ENCODE results near the gene LSM12. TPM values are rescaled to one million over a fixed set of nuclear protein-coding genes. Genes with fewer than 3 reads are reported as not detected.

The LSM12 gene
- total RNA-seq, 1 experiment from 2014 or later, result 128 TPM

DNA sequence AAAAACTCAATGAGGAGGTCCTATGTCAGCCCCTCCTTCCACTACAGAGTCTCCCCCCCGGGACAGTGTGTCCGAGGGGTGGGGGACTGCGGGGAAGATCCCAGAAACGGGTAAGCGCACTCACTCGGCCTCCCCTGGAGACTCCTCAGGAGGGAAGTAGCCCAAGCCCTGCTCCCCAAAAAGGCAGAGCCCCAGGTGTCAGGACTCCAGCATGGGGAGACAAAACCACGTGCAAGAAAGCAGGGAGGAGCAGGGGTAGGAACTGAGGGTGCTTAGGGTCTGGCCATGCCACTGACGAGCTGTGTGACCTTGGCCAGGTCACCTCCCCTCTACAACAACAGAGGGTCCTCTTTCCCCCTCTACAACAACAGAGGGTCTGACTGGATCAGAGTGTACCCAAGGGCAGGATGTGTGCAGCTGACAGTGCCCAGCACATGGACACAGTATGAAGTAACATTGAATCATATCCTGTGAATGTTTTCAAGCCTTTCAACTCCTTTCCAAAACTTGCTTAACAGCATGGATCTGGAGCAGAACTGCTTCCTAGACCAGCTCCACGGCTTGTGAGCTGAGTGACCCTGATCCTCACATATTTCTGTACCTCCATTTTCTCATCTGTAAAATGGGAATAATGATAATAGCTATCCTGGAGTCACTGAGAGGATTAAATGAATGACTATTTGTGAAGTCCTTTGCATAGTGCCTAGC is 64.2 kb downstream of the LSM12 start:
- TF ChIP-seq CTCF (conservative IDR thresholded peaks at IDR 0.05), result no peak
- H3K4me3 Mint-ChIP-seq, result no peak overlapping the region; a peak in 1 of 5 replicates
- Histone ChIP-seq H3K18ac (ENCODE audit: insufficient read length, low read depth, low read length) (no peak overlapping the region), H4K91ac (ENCODE audit: insufficient read length, low read depth, low read length) (no peak overlapping the region), H4K8ac (replicated peaks; ENCODE audit: insufficient read length, low read depth, low read length) (no peak overlapping the region), H3K23me2 (ENCODE audit: insufficient read length, low read depth, low read length, poor library complexity, severe bottlenecking) (peaks cover 28% of the 10 kb centered on the region), H3K4ac (ENCODE audit: low read depth, low read length) (no peak overlapping the region), H3K79me1 (ENCODE audit: insufficient read depth, low read depth, low read length, poor library complexity, severe bottlenecking) (no peaks in the 10 kb centered on the region), H2BK120ac (ENCODE audit: low read depth, low read length, poor library complexity, severe bottlenecking) (no peak overlapping the region), H3T11ph (ENCODE audit: low read length) (no peak overlapping the region), H3K9ac (ENCODE audit: extremely low read depth, insufficient read length, low read length) (no peak overlapping the region), H3K27ac (ENCODE audit: insufficient read length, low read depth, low read length) (no peak overlapping the region), H3K23ac (ENCODE audit: insufficient read length, low read depth, low read length) (no peak overlapping the region), H3K9me3 (ENCODE audit: control insufficient read depth, low read depth, low read length) (no peaks in the 10 kb centered on the region), H2AK5ac (ENCODE audit: insufficient read length, low read length) (no peak overlapping the region), H2BK12ac (ENCODE audit: insufficient read length, low read depth, low read length) (no peak overlapping the region), H4K20me1 (ENCODE audit: control insufficient read depth, insufficient read depth, insufficient read length) (no peaks in the 10 kb centered on the region), H3K14ac (ENCODE audit: insufficient read depth, low read length) (no peak overlapping the region), H2AFZ (ENCODE audit: low read length) (no peak overlapping the region), H3K79me2 (ENCODE audit: insufficient read depth, low read length) (no peaks in the 10 kb centered on the region), H2BK5ac (ENCODE audit: insufficient read length, low read length) (no peak overlapping the region), H3K4me2 (ENCODE audit: insufficient read depth, insufficient read length, low read length) (no peak overlapping the region), H3K56ac (ENCODE audit: insufficient read length, low read depth, low read length) (no peak overlapping the region), H3K4me1 (ENCODE audit: insufficient read depth, low read length) (no peaks in the 10 kb centered on the region), H2BK15ac (ENCODE audit: low read depth, low read length) (no peak overlapping the region), H4K5ac (ENCODE audit: insufficient read length, low read depth, low read length) (no peak overlapping the region), H2BK20ac (ENCODE audit: low read depth, low read length, poor library complexity, severe bottlenecking) (no peak overlapping the region), H3K27me3 (ENCODE audit: insufficient read depth, low read length) (no peaks in the 10 kb centered on the region; the same call in 1 of the 2 replicates)
- H3K4me1 Mint-ChIP-seq, result peaks cover 9 to 15% of the 10 kb centered on the region in 2 experiments
- no peaks in the 10 kb centered on the region for H3K9me3 Mint-ChIP-seq
- H3K36me3 Mint-ChIP-seq (ENCODE audit: insufficient read depth in 1 of 3, low read depth in 3 of 3), result no peaks in the 10 kb centered on the region
- no peak overlapping the region for H3K27ac Mint-ChIP-seq
- WGBS (ENCODE audit: extremely low coverage, insufficient read length, low lambda C conversion rate), result no CpG with 5 or more reads among the region's 9 CpGs
- no peak for DNase-seq
- peaks cover 35% of the 10 kb centered on the region for H3K27me3 Mint-ChIP-seq (ENCODE audit: low read depth)

Measured in H9 (cell line).